ENCODE results near the gene SLC26A5.
"Not testable (repeated sequence)": the region's sequence is repeated elsewhere in the genome, so short reads cannot be mapped to it uniquely, and the experiment has no call there.

The SLC26A5 gene

GRCh38 chr7:103446049-103446520, at the start of gene SLC26A5:
Gene SLC26A5 (minus strand): TSS chr7:103446207. CDS start chr7:103421514, 24,693 bp downstream.
- no peak for DNase-seq

- DNase-seq, result no peak
Observed at GRCh38 chr7:103487419-103487818, 41.4 kb upstream of the SLC26A5 start.

DNA sequence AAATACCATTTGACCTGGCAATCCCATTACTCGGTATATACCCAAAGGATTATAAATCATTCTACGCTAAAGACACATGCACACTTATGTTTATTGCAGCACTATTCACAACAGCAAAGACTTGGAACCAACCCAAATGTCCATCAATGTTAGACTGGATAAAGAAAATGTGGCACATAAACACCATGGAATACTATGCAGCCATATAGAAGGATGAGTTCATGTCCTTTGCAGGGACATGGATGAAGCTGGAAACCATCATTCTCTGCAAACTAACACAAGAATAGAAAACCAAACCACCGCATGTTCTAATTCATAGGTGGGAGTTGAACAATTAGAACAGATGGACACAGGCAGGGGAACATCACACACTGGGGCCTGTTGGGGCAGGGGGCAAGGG, 40.9 kb upstream of the SLC26A5 start:
- DNase-seq, result not testable (repeated sequence)

- no peak for DNase-seq
Observed at GRCh38 chr7:103480771-103481170, 34.8 kb upstream of the SLC26A5 start.

- no peak for DNase-seq
Observed at GRCh38 chr7:103474956-103475355, 28.9 kb upstream of the SLC26A5 start.

DNA sequence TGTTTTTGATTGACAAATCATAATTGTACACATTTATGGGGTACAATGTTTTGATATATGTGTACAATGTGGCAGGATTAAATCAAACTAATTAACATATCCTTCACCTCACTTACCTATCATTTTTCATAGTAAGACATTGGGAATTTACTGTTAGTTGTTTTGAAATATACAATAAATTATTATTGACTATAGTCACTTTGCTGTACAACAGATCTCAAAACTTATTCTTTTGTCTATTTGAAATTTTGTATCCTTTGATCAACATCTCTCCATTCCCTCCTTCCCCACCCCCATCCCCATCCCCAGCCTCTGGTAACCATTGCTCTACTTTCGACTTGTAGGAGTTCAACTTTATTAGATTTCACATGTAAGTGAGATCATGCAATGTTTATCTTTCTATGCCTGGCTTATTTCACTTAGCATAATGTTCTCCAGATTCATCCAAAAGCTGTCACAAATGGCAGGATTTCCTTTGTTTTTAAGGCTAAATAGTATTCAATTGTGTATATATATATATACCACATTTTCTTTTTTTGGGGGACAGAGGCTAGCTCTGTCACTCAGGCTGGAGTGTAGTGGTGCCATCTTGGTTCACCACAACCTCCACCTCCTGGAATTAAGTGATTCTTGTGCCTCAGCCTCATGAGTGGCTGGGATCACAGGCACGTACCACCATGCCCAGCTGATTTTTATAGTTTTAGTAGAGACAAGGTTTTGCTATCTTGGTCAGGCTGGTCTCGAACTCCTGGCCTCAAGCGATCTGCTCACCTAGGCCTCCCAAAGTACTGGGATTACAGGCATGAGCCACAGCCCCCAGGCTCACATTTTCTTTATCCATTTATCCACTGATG, 23.3 kb upstream of the SLC26A5 start:
- DNase-seq, result no peak

- no peak for DNase-seq
Observed at GRCh38 chr7:103466814-103467213, 20.8 kb upstream of the SLC26A5 start.

GRCh38 chr7:103462358-103462757, 16.4 kb upstream of the SLC26A5 start:
- no peak for DNase-seq

- no peak for DNase-seq
Observed at GRCh38 chr7:103447073-103447960, 1.3 kb upstream of the SLC26A5 start.

GRCh38 chr7:103445228-103446048, 569 bp downstream of the SLC26A5 start:
- no peak for DNase-seq

DNA sequence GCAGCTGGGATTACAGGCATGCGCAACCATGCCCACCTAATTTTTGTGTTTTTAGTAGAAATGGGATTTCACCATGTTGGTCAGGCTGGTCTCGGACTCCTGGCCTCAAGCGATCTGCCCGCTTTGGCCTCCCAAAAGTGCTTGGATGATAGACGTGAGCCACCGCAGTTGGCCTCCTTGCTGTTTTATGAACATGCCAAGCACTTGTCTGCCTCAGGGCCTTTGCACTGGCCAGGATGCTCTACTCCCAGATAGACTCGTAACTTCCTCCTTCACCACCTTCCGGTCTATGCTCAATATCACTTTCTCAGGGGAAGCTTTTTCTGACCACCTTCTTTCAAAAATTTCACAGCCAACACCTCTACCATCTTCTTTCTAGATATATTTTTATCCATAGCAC, 6.3 kb downstream of the SLC26A5 start:
- DNase-seq, result no peak

- no peak for DNase-seq
Observed at GRCh38 chr7:103437623-103438022, 8.4 kb downstream of the SLC26A5 start.

GRCh38 chr7:103432712-103433111, 13.3 kb downstream of the SLC26A5 start:
- no peak for DNase-seq

DNA sequence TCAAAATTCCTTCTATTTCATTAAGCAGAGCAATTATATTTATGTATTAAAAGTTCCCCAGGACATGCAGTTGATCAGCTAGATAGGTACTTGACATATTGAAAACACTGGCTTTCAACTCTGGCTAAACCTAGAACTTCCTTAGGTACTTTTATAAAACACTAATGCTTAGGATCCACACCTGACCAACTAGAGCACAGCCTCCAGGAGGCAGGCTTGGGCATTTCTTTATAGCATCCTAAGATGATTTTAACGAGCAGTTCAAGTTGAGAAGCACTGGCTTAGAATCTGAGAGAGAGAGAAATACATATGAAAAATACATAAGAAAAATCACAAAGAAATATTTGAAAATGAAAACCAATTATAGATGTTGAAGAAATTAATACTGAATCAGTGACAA, 20.8 kb downstream of the SLC26A5 start:
- no peak for DNase-seq

DNA sequence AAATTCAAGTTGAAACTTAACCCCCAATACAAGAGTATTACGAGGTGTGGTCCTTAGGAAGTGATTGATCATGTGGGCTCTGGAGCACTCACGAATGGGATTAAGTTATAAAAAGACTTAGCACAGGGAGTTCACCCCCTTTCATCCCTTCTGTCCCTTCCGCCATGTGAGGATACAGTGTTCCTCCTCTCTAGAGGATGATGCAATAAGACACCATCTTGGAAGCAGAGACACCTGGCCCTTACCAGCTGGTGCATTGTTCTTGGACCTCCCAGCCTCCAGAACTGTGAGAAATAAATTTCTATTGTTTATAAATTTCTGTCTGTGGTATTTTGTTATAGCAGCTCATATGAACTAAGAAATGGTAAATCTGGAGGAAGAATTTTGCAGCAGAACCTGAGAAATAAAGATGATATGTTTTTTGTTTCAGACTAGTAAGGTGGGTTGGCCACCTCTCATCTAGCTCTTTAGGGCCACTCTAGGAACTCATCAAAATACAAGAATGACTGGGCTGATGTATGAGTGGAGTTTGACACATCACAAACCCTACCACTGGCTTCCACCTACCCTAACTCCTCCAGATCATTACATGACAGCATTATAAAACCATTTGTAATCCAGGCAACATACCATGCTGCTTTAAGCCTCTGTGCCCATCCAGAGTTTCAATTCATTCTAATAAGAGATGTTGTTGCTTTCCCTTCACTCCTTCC, 22.4 kb downstream of the SLC26A5 start:
- DNase-seq, result no peak

DNA sequence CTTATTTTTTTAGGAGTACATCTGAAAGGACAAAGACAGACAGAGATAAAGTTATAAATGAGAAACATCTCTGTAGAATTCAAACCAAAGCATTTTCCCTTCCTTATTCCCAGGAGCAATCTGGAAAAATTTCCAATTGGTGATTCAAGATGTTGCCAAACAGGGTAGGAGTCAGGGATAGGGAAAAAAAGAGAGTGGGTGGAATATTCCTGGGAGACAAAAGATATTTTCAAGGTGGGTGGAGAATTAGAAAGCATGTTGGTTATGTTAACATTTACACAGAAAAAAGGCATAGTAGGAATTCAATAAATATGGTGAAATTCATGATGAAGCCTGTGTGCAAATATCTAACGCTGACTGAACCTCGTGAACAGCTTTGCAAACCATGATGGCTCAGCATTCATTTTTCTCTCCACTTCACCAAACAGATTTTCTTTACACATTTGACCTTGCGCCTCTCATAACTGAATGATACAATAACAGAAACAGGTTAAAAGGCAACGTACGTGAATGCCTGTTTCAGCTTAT, 25.1 kb downstream of the SLC26A5 start:
- no peak for DNase-seq

DNA sequence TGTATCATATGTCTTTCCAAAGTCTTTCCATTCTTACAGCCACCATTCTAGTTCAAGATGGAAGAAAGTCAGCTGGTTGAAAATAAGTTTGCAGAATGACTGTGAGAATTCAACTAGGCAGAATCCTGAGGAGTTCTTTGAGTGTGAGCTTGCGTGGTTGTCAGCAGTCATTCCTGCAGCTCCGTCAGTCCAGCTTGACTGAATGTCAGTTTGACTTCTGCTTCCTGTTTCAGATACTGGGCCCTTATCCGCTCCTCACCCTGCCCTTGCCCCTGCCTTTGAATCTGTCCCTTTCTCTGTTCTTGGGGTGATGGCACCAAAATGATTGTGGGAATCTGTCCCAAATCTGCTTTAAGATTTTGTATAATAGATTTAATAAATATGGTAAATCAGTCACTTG, 27.8 kb downstream of the SLC26A5 start:
- no peak for DNase-seq

GRCh38 chr7:103413407-103413806, 32.6 kb downstream of the SLC26A5 start:
- DNase-seq, result no peak

GRCh38 chr7:103412151-103412550, 33.9 kb downstream of the SLC26A5 start:
- no peak for DNase-seq

DNA sequence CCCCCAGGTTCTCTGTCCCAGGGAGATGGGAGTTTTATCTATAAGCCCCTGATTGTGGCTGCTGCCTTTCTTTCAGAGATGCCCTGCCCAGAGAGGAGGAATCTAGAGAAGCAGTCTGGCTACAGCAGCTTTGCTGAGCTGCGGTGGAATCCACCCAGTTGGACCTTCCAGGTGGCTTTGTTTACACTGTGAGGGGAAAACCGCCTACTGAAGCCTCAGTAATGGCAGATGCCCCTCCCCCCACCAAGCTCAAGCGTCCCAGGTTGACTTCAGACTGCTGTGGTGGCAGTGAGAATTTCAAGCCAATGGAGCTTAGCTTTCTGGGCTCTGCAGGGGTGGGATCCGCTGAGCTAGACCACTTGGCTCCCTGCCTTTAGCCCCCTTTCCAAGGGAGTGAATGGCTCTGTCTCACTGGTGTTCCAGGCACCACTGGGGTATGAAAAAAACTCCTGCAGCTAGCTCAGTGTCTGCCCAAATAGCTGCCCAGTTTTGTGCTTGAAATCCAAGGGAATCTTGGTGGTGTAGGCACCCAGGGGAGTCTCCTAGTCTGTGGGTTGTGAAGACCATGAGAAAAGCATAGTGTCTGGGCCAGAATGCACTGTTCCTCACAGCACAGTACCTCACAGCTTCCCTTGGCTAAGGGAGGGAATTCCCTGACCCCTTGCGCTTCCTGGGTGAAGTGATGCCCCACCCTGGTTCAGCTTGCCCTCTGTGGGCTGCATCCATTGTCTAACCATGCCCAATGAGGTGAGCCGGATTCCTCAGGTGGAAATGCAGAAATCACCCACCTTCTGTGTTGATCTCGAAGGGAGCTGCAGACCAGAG, 40.0 kb downstream of the SLC26A5 start:
- DNase-seq, result not testable (repeated sequence)

- DNase-seq, result not testable (repeated sequence)
Observed at GRCh38 chr7:103399687-103400086, 46.3 kb downstream of the SLC26A5 start.
